HEK293 (cell line): ENCODE results near the gene VSIG8.

Source experiments
- CTCF ChIA-PET: fragments of 350-600 bp; formaldehyde crosslinking; extraction: SDS; loops from one replicate; lab custom pipeline; 2021; ENCODE audit warnings: antibody characterized with exemption; lab: Yijun Ruan, JAX
- POLR2A ChIA-PET: fragments of 300-600 bp; formaldehyde crosslinking; extraction: SDS; loops from one replicate; lab custom pipeline; 2020; ENCODE audit warnings: antibody characterized with exemption, inconsistent platforms; lab: Yijun Ruan, JAX
- H3K27ac ChIP-seq: fragments of 200-500 bp; sonication (Bioruptor generic); 2 replicates; pipeline ENCODE4 v1.5.1; 2014; ENCODE audit warnings: low read depth, low read length, control low read depth, inconsistent platforms; ENCODE audit errors: extremely low read depth
- H3K36me3 ChIP-seq, 2 experiments: fragments of 200-500 bp in 1 of 2; sonication (Bioruptor generic) in 1 of 2; 1 replicate in 1 of 2; 2 replicates in 1 of 2; pipeline ENCODE4 v1.5.1; 2014 to 2017; ENCODE audit warnings: inconsistent platforms in 2 of 2, low read length in 2 of 2; ENCODE audit not compliant: control insufficient read depth in 2 of 2, insufficient read depth in 1 of 2
- H3K4me1 ChIP-seq: fragments of 200-500 bp; sonication (Bioruptor generic); 2 replicates; pipeline ENCODE4 v1.5.1; 2014; ENCODE audit warnings: mild to moderate bottlenecking, low read length, inconsistent platforms; ENCODE audit not compliant: control insufficient read depth, insufficient read depth
- H3K4me3 ChIP-seq: 2 replicates; pipeline ENCODE4 v1.5.1; 2011; ENCODE audit warnings: low read depth, mild to moderate bottlenecking, control low read depth, low read length, moderate library complexity
- H3K9me3 ChIP-seq: fragments of 200-500 bp; sonication (Bioruptor generic); 2 replicates; pipeline ENCODE4 v1.5.1; 2014; ENCODE audit warnings: low read depth, low read length, inconsistent platforms; ENCODE audit not compliant: control insufficient read depth, insufficient read depth
- EGR2 ChIP-seq: fragments of 450-650 bp; formaldehyde crosslinking; IDR thresholded peaks from 2 replicates; pipeline ENCODE4 v1.5.1; 2016; ENCODE audit warnings: low read depth, missing biosample characterization, missing genetic modification characterization
- GLI2 ChIP-seq: fragments of 450-650 bp; formaldehyde crosslinking; IDR thresholded peaks from 2 replicates; pipeline ENCODE4; 2017; ENCODE audit warnings: missing biosample characterization, missing genetic modification characterization, low read depth, borderline replicate concordance
- KLF16 ChIP-seq: fragments of 450-650 bp; formaldehyde crosslinking; IDR thresholded peaks from 2 replicates; pipeline ENCODE4 v1.5.1; 2017; ENCODE audit warnings: missing biosample characterization, missing genetic modification characterization
- KLF8 ChIP-seq: fragments of 450-650 bp; formaldehyde crosslinking; IDR thresholded peaks from 2 replicates; pipeline ENCODE4 v1.5.1; 2016; ENCODE audit warnings: missing biosample characterization, missing genetic modification characterization
- SP7 ChIP-seq: fragments of 450-650 bp; formaldehyde crosslinking; IDR thresholded peaks from 2 replicates; pipeline ENCODE4 v1.5.1; 2016; ENCODE audit warnings: missing biosample characterization, missing genetic modification characterization
- ZFHX2 ChIP-seq: fragments of 450-650 bp; formaldehyde crosslinking; conservative IDR thresholded peaks from 2 replicates; pipeline ENCODE4 v1.5.1; 2016; ENCODE audit warnings: missing biosample characterization, missing genetic modification characterization
- ZFP69B ChIP-seq: fragments of 450-650 bp; formaldehyde crosslinking; IDR thresholded peaks from 2 replicates; pipeline ENCODE4 v1.5.1; 2016; ENCODE audit warnings: missing biosample characterization, missing genetic modification characterization
- ZNF121 ChIP-seq: fragments of 450-650 bp; formaldehyde crosslinking; IDR thresholded peaks from 2 replicates; pipeline ENCODE4 v1.5.1; 2016; ENCODE audit warnings: missing biosample characterization, missing genetic modification characterization
- ZNF140 ChIP-seq: fragments of 450-650 bp; formaldehyde crosslinking; IDR thresholded peaks from 2 replicates; pipeline ENCODE4 v1.5.1; 2016; ENCODE audit warnings: missing biosample characterization, missing genetic modification characterization
- ZNF146 ChIP-seq: fragments of 450-650 bp; formaldehyde crosslinking; IDR thresholded peaks from 2 replicates; pipeline ENCODE4 v1.5.1; 2016; ENCODE audit warnings: missing biosample characterization, missing genetic modification characterization
- ZNF2 ChIP-seq: fragments of 450-650 bp; formaldehyde crosslinking; IDR thresholded peaks from 2 replicates; pipeline ENCODE4 v1.5.1; 2016; ENCODE audit warnings: missing biosample characterization, missing genetic modification characterization
- ZNF514 ChIP-seq: fragments of 450-650 bp; formaldehyde crosslinking; IDR thresholded peaks from 2 replicates; pipeline ENCODE4 v1.5.1; 2016; ENCODE audit warnings: missing biosample characterization, missing genetic modification characterization
- ZNF544 ChIP-seq: fragments of 450-650 bp; formaldehyde crosslinking; IDR thresholded peaks from 2 replicates; pipeline ENCODE4 v1.5.0; 2017; ENCODE audit warnings: missing biosample characterization, missing genetic modification characterization
- ZNF585B ChIP-seq: fragments of 450-650 bp; formaldehyde crosslinking; IDR thresholded peaks from 2 replicates; pipeline ENCODE4 v1.5.1; 2016; ENCODE audit warnings: missing biosample characterization, missing genetic modification characterization
- ZNF600 ChIP-seq: fragments of 450-650 bp; formaldehyde crosslinking; IDR thresholded peaks from 2 replicates; pipeline ENCODE4 v1.5.1; 2016; ENCODE audit warnings: missing biosample characterization, missing genetic modification characterization
- ZNF629 ChIP-seq: fragments of 450-650 bp; formaldehyde crosslinking; IDR thresholded peaks from 2 replicates; pipeline ENCODE4 v1.5.1; 2017; ENCODE audit warnings: missing biosample characterization, missing genetic modification characterization
- ZNF654 ChIP-seq: fragments of 450-650 bp; formaldehyde crosslinking; IDR thresholded peaks from 2 replicates; pipeline ENCODE4 v1.5.1; 2016; ENCODE audit warnings: low read depth, missing biosample characterization, missing genetic modification characterization
- ZNF701 ChIP-seq: fragments of 450-650 bp; formaldehyde crosslinking; IDR thresholded peaks from 2 replicates; pipeline ENCODE4 v1.5.1; 2016; ENCODE audit warnings: missing biosample characterization, missing genetic modification characterization
- ZNF707 ChIP-seq: fragments of 450-650 bp; formaldehyde crosslinking; IDR thresholded peaks from 2 replicates; pipeline ENCODE4 v1.5.1; 2016; ENCODE audit warnings: missing biosample characterization, missing genetic modification characterization
- ZNF768 ChIP-seq: fragments of 450-650 bp; formaldehyde crosslinking; IDR thresholded peaks from 2 replicates; pipeline ENCODE4 v1.5.1; 2018; ENCODE audit warnings: missing biosample characterization, mild to moderate bottlenecking, missing genetic modification characterization
- ZNF830 ChIP-seq: fragments of 450-650 bp; IDR thresholded peaks from 2 replicates; pipeline ENCODE4 v1.5.0; 2018; ENCODE audit warnings: missing biosample characterization, missing genetic modification characterization, low read depth, mild to moderate bottlenecking, moderate library complexity
- ZSCAN30 ChIP-seq: fragments of 450-650 bp; IDR thresholded peaks from 2 replicates; pipeline ENCODE4 v1.5.1; 2018; ENCODE audit warnings: missing biosample characterization, mild to moderate bottlenecking, missing genetic modification characterization, moderate library complexity
- TF ChIP-seq, protein P1 (sequence below): fragments of 450-650 bp; formaldehyde crosslinking; IDR thresholded peaks from 2 replicates; pipeline ENCODE4 v1.5.1; 2016; ENCODE audit warnings: missing biosample characterization, missing genetic modification characterization
- TF ChIP-seq, protein P2 (sequence below): fragments of 450-650 bp; formaldehyde crosslinking; IDR thresholded peaks from 2 replicates; pipeline ENCODE4 v1.5.1; 2016; ENCODE audit warnings: missing biosample characterization, missing genetic modification characterization
- TF ChIP-seq, protein P3 (sequence below): fragments of 450-650 bp; formaldehyde crosslinking; IDR thresholded peaks from 2 replicates; pipeline ENCODE4 v1.5.1; 2016; ENCODE audit warnings: missing biosample characterization, missing genetic modification characterization
- TF ChIP-seq, protein P4 (sequence below): fragments of 450-650 bp; formaldehyde crosslinking; IDR thresholded peaks from 2 replicates; pipeline ENCODE4; 2016; ENCODE audit warnings: missing biosample characterization, missing genetic modification characterization
- TF ChIP-seq, protein P5 (sequence below): fragments of 450-650 bp; formaldehyde crosslinking; IDR thresholded peaks from 2 replicates; pipeline ENCODE4 v1.5.1; 2016; ENCODE audit warnings: missing biosample characterization, missing genetic modification characterization

The VSIG8 gene

DNA sequence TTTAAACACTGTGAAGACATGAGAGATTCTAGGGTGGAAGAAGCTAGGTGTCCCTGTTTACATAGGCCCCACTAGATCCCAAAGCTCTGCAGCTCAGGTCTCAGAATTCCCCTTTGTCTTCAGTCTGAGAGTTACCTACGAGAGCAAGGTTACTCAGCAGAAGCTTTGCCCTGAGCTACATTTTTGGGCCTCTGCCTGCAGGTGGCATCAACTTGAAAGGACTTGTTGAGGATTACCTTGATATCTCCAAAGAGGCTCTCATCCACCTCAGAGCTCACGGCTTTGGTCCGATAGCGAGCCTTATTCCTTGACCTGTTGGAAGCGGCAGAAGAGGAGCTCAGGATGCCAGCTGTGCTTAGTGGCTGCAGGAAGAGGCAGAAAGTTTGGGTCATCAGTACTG lies 30.5 kb upstream of the VSIG8 start (continued):
- TF ChIP-seq, protein P1, sequence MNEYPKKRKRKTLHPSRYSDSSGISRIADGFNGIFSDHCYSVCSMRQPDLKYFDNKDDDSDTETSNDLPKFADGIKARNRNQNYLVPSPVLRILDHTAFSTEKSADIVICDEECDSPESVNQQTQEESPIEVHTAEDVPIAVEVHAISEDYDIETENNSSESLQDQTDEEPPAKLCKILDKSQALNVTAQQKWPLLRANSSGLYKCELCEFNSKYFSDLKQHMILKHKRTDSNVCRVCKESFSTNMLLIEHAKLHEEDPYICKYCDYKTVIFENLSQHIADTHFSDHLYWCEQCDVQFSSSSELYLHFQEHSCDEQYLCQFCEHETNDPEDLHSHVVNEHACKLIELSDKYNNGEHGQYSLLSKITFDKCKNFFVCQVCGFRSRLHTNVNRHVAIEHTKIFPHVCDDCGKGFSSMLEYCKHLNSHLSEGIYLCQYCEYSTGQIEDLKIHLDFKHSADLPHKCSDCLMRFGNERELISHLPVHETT (tag by site-specific recombination): no peak
- no peak for TF ChIP-seq GLI2 (tag by site-specific recombination)
- no peak for TF ChIP-seq ZNF600 (tag by site-specific recombination)
- TF ChIP-seq ZNF2 (tag by site-specific recombination): no peak
- TF ChIP-seq ZNF140 (tag by site-specific recombination): no peak

DNA sequence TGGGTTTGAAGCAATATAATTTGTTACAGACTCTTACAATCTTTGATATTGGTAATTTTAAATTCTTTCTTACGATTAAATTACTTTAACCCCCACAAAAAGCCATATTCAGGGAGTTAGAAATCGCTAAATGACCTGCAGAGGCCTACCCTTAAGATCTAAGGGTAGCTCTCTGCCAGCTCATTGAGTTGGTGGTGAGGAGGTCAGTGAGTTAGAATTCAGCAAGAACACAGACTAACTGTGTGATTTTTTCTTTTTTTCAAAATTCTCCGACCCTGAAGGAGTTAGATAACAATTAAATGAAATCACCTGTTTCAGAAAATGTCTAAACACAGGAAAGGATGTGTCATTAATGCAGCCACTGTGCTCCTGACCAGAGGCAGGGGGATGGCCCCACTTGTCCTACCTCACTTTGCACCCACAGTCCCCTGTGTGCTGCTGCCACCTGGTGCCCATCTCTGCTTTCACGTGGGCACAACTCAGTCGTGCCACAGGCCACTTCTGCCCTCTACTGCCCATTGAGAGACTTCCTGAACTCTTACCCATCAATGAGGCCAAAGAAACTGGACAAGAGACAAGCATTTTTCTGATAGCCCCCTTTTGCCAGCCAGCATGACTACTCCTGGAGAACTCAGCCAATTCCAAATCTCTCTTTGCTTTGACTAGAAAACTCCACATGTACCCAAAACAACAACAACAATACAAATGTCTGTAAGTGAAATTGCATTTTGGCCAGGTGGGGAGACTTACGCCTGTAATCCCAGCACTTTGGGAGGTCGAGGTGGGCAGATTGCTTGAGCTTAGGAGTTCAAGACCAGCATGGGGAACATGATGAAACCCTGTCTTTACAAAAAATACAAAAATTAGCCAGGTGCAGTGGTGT lies 29.1 kb upstream of the VSIG8 start:
- Histone ChIP-seq H3K36me3 (no peaks in the 10 kb centered on the region), H3K4me1 (no peaks in the 10 kb centered on the region), H3K4me3 (no peak overlapping the region), H3K9me3 (no peaks in the 10 kb centered on the region), H3K27ac (no peak overlapping the region)
- ChIA-PET POLR2A (interaction anchor here (1.2 to 2.8 kb wide), 3 partner anchors 24 to 32 kb away, joined by 3 to 14 read pairs (median 10); partner anchors contain the start of gene TAGLN2), CTCF (interaction anchor here (0.6 to 13.2 kb wide), 72 partner anchors 9 to 1361 kb away, joined by 3 to 415 read pairs (median 4); partner anchors contain the start of genes CFAP45, DUSP23, FCRL6 and PIGM)
- TF ChIP-seq, protein P2, sequence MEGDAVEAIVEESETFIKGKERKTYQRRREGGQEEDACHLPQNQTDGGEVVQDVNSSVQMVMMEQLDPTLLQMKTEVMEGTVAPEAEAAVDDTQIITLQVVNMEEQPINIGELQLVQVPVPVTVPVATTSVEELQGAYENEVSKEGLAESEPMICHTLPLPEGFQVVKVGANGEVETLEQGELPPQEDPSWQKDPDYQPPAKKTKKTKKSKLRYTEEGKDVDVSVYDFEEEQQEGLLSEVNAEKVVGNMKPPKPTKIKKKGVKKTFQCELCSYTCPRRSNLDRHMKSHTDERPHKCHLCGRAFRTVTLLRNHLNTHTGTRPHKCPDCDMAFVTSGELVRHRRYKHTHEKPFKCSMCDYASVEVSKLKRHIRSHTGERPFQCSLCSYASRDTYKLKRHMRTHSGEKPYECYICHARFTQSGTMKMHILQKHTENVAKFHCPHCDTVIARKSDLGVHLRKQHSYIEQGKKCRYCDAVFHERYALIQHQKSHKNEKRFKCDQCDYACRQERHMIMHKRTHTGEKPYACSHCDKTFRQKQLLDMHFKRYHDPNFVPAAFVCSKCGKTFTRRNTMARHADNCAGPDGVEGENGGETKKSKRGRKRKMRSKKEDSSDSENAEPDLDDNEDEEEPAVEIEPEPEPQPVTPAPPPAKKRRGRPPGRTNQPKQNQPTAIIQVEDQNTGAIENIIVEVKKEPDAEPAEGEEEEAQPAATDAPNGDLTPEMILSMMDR (tag by site-specific recombination): peak; percentile 99
- TF ChIP-seq, protein P3, sequence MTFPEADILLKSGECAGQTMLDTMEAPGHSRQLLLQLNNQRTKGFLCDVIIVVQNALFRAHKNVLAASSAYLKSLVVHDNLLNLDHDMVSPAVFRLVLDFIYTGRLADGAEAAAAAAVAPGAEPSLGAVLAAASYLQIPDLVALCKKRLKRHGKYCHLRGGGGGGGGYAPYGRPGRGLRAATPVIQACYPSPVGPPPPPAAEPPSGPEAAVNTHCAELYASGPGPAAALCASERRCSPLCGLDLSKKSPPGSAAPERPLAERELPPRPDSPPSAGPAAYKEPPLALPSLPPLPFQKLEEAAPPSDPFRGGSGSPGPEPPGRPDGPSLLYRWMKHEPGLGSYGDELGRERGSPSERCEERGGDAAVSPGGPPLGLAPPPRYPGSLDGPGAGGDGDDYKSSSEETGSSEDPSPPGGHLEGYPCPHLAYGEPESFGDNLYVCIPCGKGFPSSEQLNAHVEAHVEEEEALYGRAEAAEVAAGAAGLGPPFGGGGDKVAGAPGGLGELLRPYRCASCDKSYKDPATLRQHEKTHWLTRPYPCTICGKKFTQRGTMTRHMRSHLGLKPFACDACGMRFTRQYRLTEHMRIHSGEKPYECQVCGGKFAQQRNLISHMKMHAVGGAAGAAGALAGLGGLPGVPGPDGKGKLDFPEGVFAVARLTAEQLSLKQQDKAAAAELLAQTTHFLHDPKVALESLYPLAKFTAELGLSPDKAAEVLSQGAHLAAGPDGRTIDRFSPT (tag by site-specific recombination): 0 out of 2 replicates have a peak, but pooled peaks have one; percentile 20
- TF ChIP-seq KLF16 (0 out of 2 replicates have a peak, but pooled peaks have one; percentile 26), ZFP69B (tag by site-specific recombination) (peak; percentile 32; the same call in 1 of the 2 replicates), ZNF629 (tag by site-specific recombination) (0 out of 2 replicates have a peak, but pooled peaks have one; percentile 14), KLF8 (tag by site-specific recombination) (no peak), ZNF654 (tag by site-specific recombination) (peak; percentile 96), ZSCAN30 (tag by site-specific recombination) (peak; percentile 52; the same call in 1 of the 2 replicates), ZNF701 (tag by site-specific recombination) (no peak), ZNF585B (tag by site-specific recombination) (no peak), ZNF544 (tag by site-specific recombination) (no peak), ZNF2 (tag by site-specific recombination) (peak; percentile 64; the same call in 1 of the 2 replicates), ZNF830 (no peak), ZNF121 (tag by site-specific recombination) (no peak), EGR2 (tag by site-specific recombination) (peak; percentile 84), ZFHX2 (tag by site-specific recombination) (peak; percentile 88), ZNF146 (no peak), ZNF707 (tag by site-specific recombination) (no peak), ZNF514 (tag by site-specific recombination) (no peak), SP7 (0 out of 2 replicates have a peak, but pooled peaks have one; percentile 13), ZNF768 (no peak)
- TF ChIP-seq, protein P4, sequence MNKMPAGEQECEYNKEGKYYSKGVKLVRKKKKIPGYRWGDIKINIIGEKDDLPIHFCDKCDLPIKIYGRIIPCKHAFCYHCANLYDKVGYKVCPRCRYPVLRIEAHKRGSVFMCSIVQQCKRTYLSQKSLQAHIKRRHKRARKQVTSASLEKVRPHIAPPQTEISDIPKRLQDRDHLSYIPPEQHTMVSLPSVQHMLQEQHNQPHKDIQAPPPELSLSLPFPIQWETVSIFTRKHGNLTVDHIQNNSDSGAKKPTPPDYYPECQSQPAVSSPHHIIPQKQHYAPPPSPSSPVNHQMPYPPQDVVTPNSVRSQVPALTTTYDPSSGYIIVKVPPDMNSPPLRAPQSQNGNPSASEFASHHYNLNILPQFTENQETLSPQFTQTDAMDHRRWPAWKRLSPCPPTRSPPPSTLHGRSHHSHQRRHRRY (tag by site-specific recombination): no peak
- TF ChIP-seq, protein P5, sequence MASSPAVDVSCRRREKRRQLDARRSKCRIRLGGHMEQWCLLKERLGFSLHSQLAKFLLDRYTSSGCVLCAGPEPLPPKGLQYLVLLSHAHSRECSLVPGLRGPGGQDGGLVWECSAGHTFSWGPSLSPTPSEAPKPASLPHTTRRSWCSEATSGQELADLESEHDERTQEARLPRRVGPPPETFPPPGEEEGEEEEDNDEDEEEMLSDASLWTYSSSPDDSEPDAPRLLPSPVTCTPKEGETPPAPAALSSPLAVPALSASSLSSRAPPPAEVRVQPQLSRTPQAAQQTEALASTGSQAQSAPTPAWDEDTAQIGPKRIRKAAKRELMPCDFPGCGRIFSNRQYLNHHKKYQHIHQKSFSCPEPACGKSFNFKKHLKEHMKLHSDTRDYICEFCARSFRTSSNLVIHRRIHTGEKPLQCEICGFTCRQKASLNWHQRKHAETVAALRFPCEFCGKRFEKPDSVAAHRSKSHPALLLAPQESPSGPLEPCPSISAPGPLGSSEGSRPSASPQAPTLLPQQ (tag by site-specific recombination): peak; percentile 89
